ENCODE measurements around the gene FGG. TPM values are rescaled to one million over a fixed set of nuclear protein-coding genes. Genes with fewer than 3 reads are reported as not detected.

FGG gene
- polyA plus RNA-seq, 3 donors: not detected

GRCh38 chr4:154589296-154590197, 22.9 kb downstream of the FGG start:
- peaks cover 0 to 1% (median 0%) of the 10 kb centered on the region in 7 donors for H3K9me3 Mint-ChIP-seq
- no peak for DNase-seq
- no peak overlapping the region for H2AFZ ChIP-seq (ENCODE audit: insufficient read depth, low read depth, low read length, poor library complexity, severe bottlenecking)
- no peaks in the 10 kb centered on the region for H3K36me3 Mint-ChIP-seq
- no peaks in the 10 kb centered on the region for H4K20me1 ChIP-seq (ENCODE audit: insufficient read depth, low read length)
- no peak overlapping the region for H3K4me3 ChIP-seq (replicated peaks in 1 of 3; ENCODE audit: low read depth in 2 of 3, low read length in 3 of 3)
- no peak overlapping the region for H3K27ac Mint-ChIP-seq
- 96% methylated on average over 4 of the region's 7 CpGs for WGBS (ENCODE audit: insufficient coverage)
- no peak overlapping the region for H3K4me2 ChIP-seq (replicated peaks; ENCODE audit: extremely low read depth, low read length, poor library complexity, severe bottlenecking)
- no peak for TF ChIP-seq CTCF (IDR thresholded peaks at IDR 0.05)
- no peak overlapping the region for H3K27ac ChIP-seq (ENCODE audit: low read depth in 1 of 2, low read length in 2 of 2)
- peaks cover 0 to 2% of the 10 kb centered on the region in 2 donors for H3K27me3 ChIP-seq (ENCODE audit: control insufficient read depth in 2 of 2, insufficient read depth in 2 of 2, low read length in 2 of 2)
- H3K9me3 ChIP-seq (replicated peaks in 1 of 2; ENCODE audit: control insufficient read depth in 1 of 2, insufficient read depth in 1 of 2, low read length in 2 of 2): no peaks in the 10 kb centered on the region
- no peaks in the 10 kb centered on the region for H3K79me2 ChIP-seq (ENCODE audit: insufficient read depth, low read length)
- no peak overlapping the region for H3K4me3 Mint-ChIP-seq
- no peaks in the 10 kb centered on the region for H3K36me3 ChIP-seq (replicated peaks in 1 of 2; ENCODE audit: control insufficient read depth in 1 of 2, insufficient read depth in 2 of 2, low read length in 2 of 2)
- no peaks in the 10 kb centered on the region for H3K4me1 ChIP-seq (ENCODE audit: control insufficient read depth in 1 of 2, insufficient read depth in 2 of 2, low read length in 2 of 2)
- peaks cover 6 to 12% (median 8%) of the 10 kb centered on the region in 3 donors for H3K27me3 Mint-ChIP-seq (ENCODE audit: low read depth in 3 of 3)
- intact Hi-C loops (cut with micrococcal nuclease): no loop called here
- no peaks in the 10 kb centered on the region for H3K4me1 Mint-ChIP-seq
- no peak overlapping the region for H3K9ac ChIP-seq (ENCODE audit: insufficient read depth, low read length, poor library complexity, severe bottlenecking)

GRCh38 chr4:154588198-154588597, 24.3 kb downstream of the FGG start:
- H3K36me3 Mint-ChIP-seq: no peaks in the 10 kb centered on the region
- Histone ChIP-seq H3K9ac (ENCODE audit: insufficient read depth, low read length, poor library complexity, severe bottlenecking) (no peak overlapping the region), H3K4me1 (ENCODE audit: control insufficient read depth in 1 of 2, insufficient read depth in 2 of 2, low read length in 2 of 2) (no peaks in the 10 kb centered on the region), H3K36me3 (replicated peaks in 1 of 2; ENCODE audit: control insufficient read depth in 1 of 2, insufficient read depth in 2 of 2, low read length in 2 of 2) (no peaks in the 10 kb centered on the region), H3K4me3 (replicated peaks in 1 of 3; ENCODE audit: low read depth in 2 of 3, low read length in 3 of 3) (no peak overlapping the region), H3K79me2 (ENCODE audit: insufficient read depth, low read length) (no peaks in the 10 kb centered on the region), H3K9me3 (replicated peaks in 1 of 2; ENCODE audit: control insufficient read depth in 1 of 2, insufficient read depth in 1 of 2, low read length in 2 of 2) (no peaks in the 10 kb centered on the region), H3K4me2 (replicated peaks; ENCODE audit: extremely low read depth, low read length, poor library complexity, severe bottlenecking) (no peak overlapping the region), H4K20me1 (ENCODE audit: insufficient read depth, low read length) (no peaks in the 10 kb centered on the region), H3K27ac (ENCODE audit: low read depth in 1 of 2, low read length in 2 of 2) (no peak overlapping the region), H3K27me3 (ENCODE audit: control insufficient read depth in 2 of 2, insufficient read depth in 2 of 2, low read length in 2 of 2) (peaks cover 0 to 2% of the 10 kb centered on the region in 2 donors), H2AFZ (ENCODE audit: insufficient read depth, low read depth, low read length, poor library complexity, severe bottlenecking) (no peak overlapping the region)
- H3K27me3 Mint-ChIP-seq (ENCODE audit: low read depth in 3 of 3): peaks cover 6 to 12% (median 6%) of the 10 kb centered on the region in 3 donors
- TF ChIP-seq CTCF (IDR thresholded peaks at IDR 0.05): no peak
- intact Hi-C loops (cut with micrococcal nuclease): no loop called here
- WGBS (ENCODE audit: insufficient coverage): 100% methylated on average over 1 of the region's 2 CpGs
- no peak overlapping the region for H3K27ac Mint-ChIP-seq
- no peaks in the 10 kb centered on the region for H3K4me1 Mint-ChIP-seq
- peaks cover 0 to 1% (median 0%) of the 10 kb centered on the region in 7 donors for H3K9me3 Mint-ChIP-seq
- no peak overlapping the region for H3K4me3 Mint-ChIP-seq
- DNase-seq: no peak
